ENCODE data around the gene DTNBP1.

The DTNBP1 gene

DNA sequence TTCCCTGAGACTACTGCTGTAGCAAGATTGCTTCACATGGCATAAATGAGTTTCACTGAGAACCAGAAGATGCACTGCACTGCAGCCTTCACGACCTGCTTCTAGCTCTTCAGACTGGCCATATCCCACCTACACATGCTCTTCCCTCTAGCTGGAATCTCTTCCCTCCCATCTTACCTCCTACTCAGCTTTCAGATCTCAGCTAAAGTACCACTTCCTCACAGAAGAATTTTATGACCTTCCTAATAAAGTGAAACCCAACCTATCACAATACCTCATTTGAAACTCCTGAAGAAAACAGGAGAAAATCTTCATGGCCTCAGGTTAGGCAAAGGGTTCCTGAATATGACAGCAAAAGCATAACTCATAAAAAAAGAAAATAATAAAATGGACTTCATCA is 99.9 kb downstream of the DTNBP1 start:
- H3K27ac ChIP-seq, result no peak overlapping the region
- TF ChIP-seq, protein P1, sequence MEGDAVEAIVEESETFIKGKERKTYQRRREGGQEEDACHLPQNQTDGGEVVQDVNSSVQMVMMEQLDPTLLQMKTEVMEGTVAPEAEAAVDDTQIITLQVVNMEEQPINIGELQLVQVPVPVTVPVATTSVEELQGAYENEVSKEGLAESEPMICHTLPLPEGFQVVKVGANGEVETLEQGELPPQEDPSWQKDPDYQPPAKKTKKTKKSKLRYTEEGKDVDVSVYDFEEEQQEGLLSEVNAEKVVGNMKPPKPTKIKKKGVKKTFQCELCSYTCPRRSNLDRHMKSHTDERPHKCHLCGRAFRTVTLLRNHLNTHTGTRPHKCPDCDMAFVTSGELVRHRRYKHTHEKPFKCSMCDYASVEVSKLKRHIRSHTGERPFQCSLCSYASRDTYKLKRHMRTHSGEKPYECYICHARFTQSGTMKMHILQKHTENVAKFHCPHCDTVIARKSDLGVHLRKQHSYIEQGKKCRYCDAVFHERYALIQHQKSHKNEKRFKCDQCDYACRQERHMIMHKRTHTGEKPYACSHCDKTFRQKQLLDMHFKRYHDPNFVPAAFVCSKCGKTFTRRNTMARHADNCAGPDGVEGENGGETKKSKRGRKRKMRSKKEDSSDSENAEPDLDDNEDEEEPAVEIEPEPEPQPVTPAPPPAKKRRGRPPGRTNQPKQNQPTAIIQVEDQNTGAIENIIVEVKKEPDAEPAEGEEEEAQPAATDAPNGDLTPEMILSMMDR (conservative IDR thresholded peaks at IDR 0.05; ENCODE audit: low read depth), result no peak
- CTCF ChIA-PET, result no interaction called here
- no peak for DNase-seq (ENCODE audit: low spot score)
- POLR2A ChIA-PET (ENCODE audit: low non-redundant PET), result no interaction called here

DNA sequence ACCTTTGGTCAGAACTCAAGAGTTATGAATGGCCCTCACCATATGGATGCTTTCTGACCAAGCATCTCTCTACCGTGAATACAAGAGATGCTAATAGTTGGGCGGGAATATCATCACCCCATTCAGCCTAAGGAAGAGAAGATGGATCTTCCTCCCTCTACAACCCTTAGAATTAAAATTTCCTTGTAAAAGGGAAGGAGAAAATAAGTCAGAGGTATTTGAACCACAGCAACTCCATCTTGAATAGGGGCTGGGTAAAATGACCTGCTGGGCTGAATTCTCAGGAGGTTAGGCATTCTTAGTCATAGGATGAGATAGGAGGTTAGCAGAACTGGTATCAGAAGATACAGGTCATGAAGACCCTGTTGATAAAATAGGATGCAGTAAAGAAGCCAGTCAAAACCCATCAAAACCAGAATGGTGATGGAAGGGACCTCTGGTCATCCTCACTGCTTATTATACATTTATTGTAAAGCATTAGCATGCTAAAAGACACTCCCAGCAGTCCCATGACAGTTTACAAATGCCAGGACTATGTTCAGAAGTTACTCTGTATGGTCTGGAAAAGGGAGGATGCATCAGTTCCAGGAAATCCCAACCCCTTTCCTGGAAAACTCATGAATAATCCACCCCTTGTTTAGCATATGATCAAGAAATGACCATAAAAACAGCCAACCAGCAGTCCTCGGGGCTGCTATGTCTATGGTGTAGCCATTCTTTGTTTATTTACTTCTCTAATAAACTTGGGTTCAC is 101.2 kb downstream of the DTNBP1 start:
- no peak overlapping the region for H3K27ac ChIP-seq
- TF ChIP-seq, protein P1 (conservative IDR thresholded peaks at IDR 0.05; ENCODE audit: low read depth), result no peak
- CTCF ChIA-PET, result no interaction called here
- no peak for DNase-seq (ENCODE audit: low spot score)
- POLR2A ChIA-PET (ENCODE audit: low non-redundant PET), result no interaction called here

DNA sequence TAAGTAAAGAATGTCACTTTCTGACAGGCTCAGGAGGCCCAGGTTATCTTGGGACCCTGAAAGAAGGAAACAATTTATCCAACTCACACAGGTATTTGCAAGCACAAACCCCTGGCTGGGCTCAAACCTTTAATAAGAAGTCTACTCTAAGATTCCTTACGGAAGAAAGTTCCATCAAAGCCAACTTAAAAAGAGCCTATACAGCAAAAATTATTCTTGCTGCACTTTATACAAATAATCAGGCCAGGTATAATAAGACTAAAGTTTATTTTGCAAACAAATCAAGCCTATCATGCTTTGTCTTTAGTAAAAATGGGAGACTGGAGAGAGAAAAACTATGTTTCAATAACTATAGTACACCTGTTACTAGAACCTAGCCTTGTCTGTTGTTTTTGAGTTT is 102.1 kb downstream of the DTNBP1 start:
- H3K27ac ChIP-seq, result no peak overlapping the region
- TF ChIP-seq, protein P1 (conservative IDR thresholded peaks at IDR 0.05; ENCODE audit: low read depth), result no peak
- DNase-seq (ENCODE audit: low spot score), result no peak
- POLR2A ChIA-PET (ENCODE audit: low non-redundant PET), result no interaction called here
- CTCF ChIA-PET, result no interaction called here

DNA sequence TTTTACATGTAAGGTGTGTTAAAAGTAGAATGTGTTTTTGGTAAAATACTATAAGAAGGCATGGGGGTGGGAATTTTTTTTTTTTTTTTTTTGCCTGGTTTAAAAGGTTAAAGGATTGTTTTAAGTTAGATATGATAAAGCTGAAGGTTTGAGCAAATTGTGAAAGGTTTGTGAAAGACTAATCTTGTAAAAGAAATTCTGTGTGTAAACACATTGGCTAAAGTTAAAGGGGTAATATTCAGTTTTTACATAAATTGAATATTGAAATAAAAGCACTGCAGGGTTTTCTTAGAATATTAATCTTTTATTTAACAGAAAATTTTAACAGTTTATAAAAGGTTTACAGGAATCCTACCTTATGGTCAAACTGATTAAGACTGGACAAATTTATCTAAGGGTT is 105.7 kb downstream of the DTNBP1 start:
- POLR2A ChIA-PET (ENCODE audit: low non-redundant PET), result no interaction called here
- TF ChIP-seq, protein P1 (conservative IDR thresholded peaks at IDR 0.05; ENCODE audit: low read depth), result no peak
- no peak for DNase-seq (ENCODE audit: low spot score)
- H3K27ac ChIP-seq, result no peak overlapping the region
- CTCF ChIA-PET, result interaction anchor here (0.6 kb wide), 1 partner anchor 1424 kb away, joined by 3 read pairs; no protein-coding TSS in a partner anchor

DNA sequence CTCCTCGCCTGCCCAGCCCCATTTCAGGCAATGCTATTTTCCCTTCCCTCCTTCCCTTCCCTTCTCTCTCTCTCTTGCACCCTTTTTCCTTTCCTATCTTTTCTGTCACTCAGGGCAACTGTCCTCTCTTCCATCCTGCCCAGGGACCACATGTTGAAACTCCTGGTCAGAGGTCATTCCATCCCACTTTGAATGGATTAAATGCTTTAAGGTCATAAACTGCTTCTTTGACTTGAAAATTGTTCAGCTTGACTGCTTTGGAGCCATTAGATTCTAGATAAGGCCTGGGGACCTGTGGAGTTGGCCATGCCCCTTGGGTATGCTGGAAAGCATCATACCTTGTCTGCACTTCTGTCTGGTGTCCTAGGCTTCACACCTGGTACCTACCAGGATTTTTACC is 106.1 kb downstream of the DTNBP1 start:
- no peak overlapping the region for H3K27ac ChIP-seq
- CTCF ChIA-PET, result interaction anchor here (0.6 kb wide), 1 partner anchor 1939 kb away, joined by 3 read pairs; no protein-coding TSS in a partner anchor
- TF ChIP-seq, protein P1 (conservative IDR thresholded peaks at IDR 0.05; ENCODE audit: low read depth), result no peak
- POLR2A ChIA-PET (ENCODE audit: low non-redundant PET), result no interaction called here
- no peak for DNase-seq (ENCODE audit: low spot score)

DNA sequence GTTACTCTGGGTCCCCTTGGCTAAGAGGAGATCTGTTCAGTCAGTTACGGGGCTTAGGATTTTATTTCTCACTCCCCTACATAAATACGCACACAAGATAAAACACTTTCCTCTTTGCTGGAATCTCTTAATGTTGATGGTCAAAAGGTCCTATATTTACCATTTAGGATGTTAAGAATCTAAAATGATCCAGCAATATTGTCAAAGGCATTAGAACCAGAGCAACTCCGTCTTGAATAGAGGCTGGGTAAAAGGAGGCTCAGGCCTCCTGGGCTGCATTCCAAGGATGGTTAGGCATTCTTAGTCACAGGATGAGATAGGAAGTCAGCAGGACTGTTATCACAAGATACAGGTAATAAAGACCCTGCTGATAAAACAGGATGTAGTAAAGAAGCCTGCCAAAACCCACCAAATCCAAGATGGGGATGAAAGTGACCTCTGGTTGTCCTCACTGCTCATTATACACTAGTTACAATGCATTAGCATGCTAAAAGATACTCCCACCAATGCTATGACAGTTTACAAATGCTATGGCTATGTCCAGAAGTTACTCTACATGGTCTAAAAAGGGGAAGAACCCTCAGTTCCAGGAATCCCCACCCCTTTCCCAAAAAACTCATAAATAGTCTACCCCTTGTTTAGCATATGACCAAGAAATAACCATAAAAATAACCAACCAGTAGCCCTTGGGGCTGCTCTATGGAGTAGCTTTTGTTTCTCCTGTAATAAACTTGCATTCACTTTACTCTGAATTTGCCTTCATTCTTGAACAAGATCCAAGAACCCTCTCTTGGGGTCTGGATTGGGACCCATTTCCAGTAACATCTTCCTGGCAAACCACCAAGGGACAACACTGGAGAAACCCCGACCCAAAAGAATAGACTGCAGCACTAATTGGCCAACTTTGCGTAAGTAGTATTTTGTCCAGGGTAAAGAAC is 107.5 kb downstream of the DTNBP1 start:
- TF ChIP-seq, protein P1 (conservative IDR thresholded peaks at IDR 0.05; ENCODE audit: low read depth), result no peak
- no peak for DNase-seq (ENCODE audit: low spot score)
- POLR2A ChIA-PET (ENCODE audit: low non-redundant PET), result no interaction called here
- CTCF ChIA-PET, result no interaction called here
- H3K27ac ChIP-seq, result no peak overlapping the region

Measured in RWPE1 (cell line).